GM23248 (cell line): ENCODE measurements around the gene NRCAM.

Source experiments
- EZH2 ChIP-seq: fragments of 200-600 bp; sonication (generic); IDR thresholded peaks from 2 replicates; pipeline ENCODE4 v1.6.1; 2018; ENCODE audit warnings: antibody characterized with exemption, mild to moderate bottlenecking; ENCODE audit not compliant: insufficient read depth, poor library complexity, severe bottlenecking
- EZH2phosphoT487 ChIP-seq: fragments of 200-600 bp; sonication (generic); IDR thresholded peaks from 2 replicates; pipeline ENCODE4 v1.6.1; 2018; ENCODE audit warnings: antibody characterized with exemption, moderate library complexity, mild to moderate bottlenecking, low read depth; ENCODE audit not compliant: insufficient read depth

- TF ChIP-seq EZH2phosphoT487 (no peak), EZH2 (no peak)
Observed at GRCh38 chr7:108270385-108271015, 185.7 kb downstream of the NRCAM start.
